H1 (cell line): Measurements from ENCODE around the gene CELSR1. TPM values are rescaled to one million over a fixed set of nuclear protein-coding genes. Genes with fewer than 3 reads are reported as not detected.

Experiments
- CTCF ChIA-PET: fragments of 300-600 bp; sonication (Branson Sonifier 250); formaldehyde crosslinking; loops from one replicate; lab custom pipeline; 2021; ENCODE audit not compliant: partially characterized antibody; lab: Charles Lee
- POLR2A ChIA-PET: fragments of 300-600 bp; sonication (Branson Sonifier 250); formaldehyde crosslinking; loops from one replicate; lab custom pipeline; 2021; ENCODE audit warnings: inconsistent platforms; ENCODE audit not compliant: partially characterized antibody; lab: Charles Lee
- DNase-seq, 2 experiments: peaks; one replicate each; pipeline versions ENCODE4 v3.0.0 to v3.0.0-alpha.2; 2010 to 2022; ENCODE audit warnings: low spot score in 2 of 2, low read depth in 1 of 2, mixed read lengths in 1 of 2
- FAIRE-seq: peaks from 2 replicates; lab custom pipeline; 2011; peaks lifted over from hg19 to GRCh38; lab: Jason Lieb, UNC
- H2AFZ ChIP-seq: 2 replicates; pipeline ENCODE4 v1.8.1; 2012; ENCODE audit warnings: low read length, inconsistent platforms
- H2AK5ac ChIP-seq: 2 replicates; pipeline ENCODE4 v1.6.1; 2013; ENCODE audit warnings: low read depth, low read length
- H2BK120ac ChIP-seq: replicated peaks from 2 replicates; pipeline ENCODE3; 2013; ENCODE audit warnings: low read depth, low read length, inconsistent platforms
- H2BK12ac ChIP-seq: 2 replicates; pipeline ENCODE4 v1.6.1; 2013; ENCODE audit warnings: low read depth, low read length
- H2BK15ac ChIP-seq: 2 replicates; pipeline ENCODE4 v1.6.1; 2013; ENCODE audit warnings: low read length
- H2BK20ac ChIP-seq: 2 replicates; pipeline ENCODE4 v1.6.1; 2013; ENCODE audit warnings: low read length
- H2BK5ac ChIP-seq: 2 replicates; pipeline ENCODE4 v1.6.1; 2013; ENCODE audit warnings: low read depth, low read length
- H3K14ac ChIP-seq: 2 replicates; pipeline ENCODE4 v1.6.1; 2013; ENCODE audit warnings: inconsistent platforms; ENCODE audit not compliant: insufficient read length
- H3K18ac ChIP-seq: 2 replicates; pipeline ENCODE4 v1.6.1; 2013; ENCODE audit warnings: low read length; ENCODE audit errors: extremely low read depth
- H3K23ac ChIP-seq: 2 replicates; pipeline ENCODE4 v1.6.1; 2013; ENCODE audit warnings: inconsistent platforms; ENCODE audit not compliant: insufficient read length
- H3K23me2 ChIP-seq: 2 replicates; pipeline ENCODE4 v1.6.1; 2013; ENCODE audit warnings: low read depth, low read length
- H3K27ac ChIP-seq: 2 replicates; pipeline ENCODE4 v1.6.1; 2011; ENCODE audit warnings: low read depth, low read length, inconsistent platforms
- H3K27me3 ChIP-seq, 4 experiments: replicated peaks in 1 of 4; 1 replicate in 1 of 4; 2 replicates in 3 of 4; pipeline versions ENCODE4 v1.6.1 to v1.8.1; 2011 to 2013; ENCODE audit warnings: low read length in 3 of 4, mild to moderate bottlenecking in 3 of 4, inconsistent platforms in 2 of 4, mixed read lengths in 2 of 4, moderate library complexity in 1 of 4; ENCODE audit not compliant: control insufficient read depth in 3 of 4, insufficient read depth in 3 of 4; ENCODE audit errors: extremely low read depth in 1 of 4
- H3K36me3 ChIP-seq, 4 experiments: 2 replicates each; pipeline versions ENCODE4 v1.6.1 to v1.8.1; 2011 to 2013; ENCODE audit warnings: mild to moderate bottlenecking in 4 of 4, low read length in 3 of 4, moderate library complexity in 2 of 4, control low read depth in 1 of 4, inconsistent platforms in 1 of 4; ENCODE audit not compliant: insufficient read depth in 4 of 4, control insufficient read depth in 2 of 4
- H3K4ac ChIP-seq: replicated peaks from 2 replicates; pipeline ENCODE3; 2013; ENCODE audit warnings: low read length, low read depth, mixed read lengths, inconsistent platforms; ENCODE audit not compliant: insufficient read length
- H3K4me1 ChIP-seq, 4 experiments: replicated peaks in 1 of 4; 1 replicate in 1 of 4; 2 replicates in 3 of 4; pipeline versions ENCODE4 v1.6.1 to v1.8.1; 2011 to 2013; ENCODE audit warnings: low read length in 3 of 4, inconsistent platforms in 2 of 4, mixed read lengths in 1 of 4; ENCODE audit not compliant: insufficient read depth in 4 of 4, control insufficient read depth in 3 of 4
- H3K4me2 ChIP-seq, 2 experiments: 2 replicates each; pipeline versions ENCODE4 v1.6.1 to v1.8.1; 2011 to 2013; ENCODE audit warnings: low read depth in 2 of 2, low read length in 2 of 2, control low read depth in 1 of 2, inconsistent platforms in 1 of 2, mild to moderate bottlenecking in 1 of 2; ENCODE audit not compliant: insufficient read depth in 1 of 2
- H3K4me3 ChIP-seq, 4 experiments: fragments of 200-600, 300-600 bp in 1 of 4; sonication (generic), shearing (Covaris generic), sonication (Bioruptor Twin) in 1 of 4; 2 replicates each; pipeline versions ENCODE4 v1.5.1 to v1.8.1; 2011 to 2016; ENCODE audit warnings: low read length in 4 of 4, low read depth in 3 of 4, control low read depth in 2 of 4, inconsistent platforms in 2 of 4, mild to moderate bottlenecking in 2 of 4, mixed read lengths in 1 of 4, moderate library complexity in 1 of 4; ENCODE audit not compliant: insufficient read depth in 2 of 4; ENCODE audit errors: extremely low read depth in 1 of 4
- H3K56ac ChIP-seq: replicated peaks from 2 replicates; pipeline ENCODE3; 2013; ENCODE audit warnings: low read depth, mild to moderate bottlenecking, mixed read lengths, low read length, inconsistent platforms; ENCODE audit not compliant: insufficient read length
- H3K79me1 ChIP-seq: 2 replicates; pipeline ENCODE4 v1.6.1; 2013; ENCODE audit warnings: low read depth, low read length, control low read depth
- H3K79me2 ChIP-seq, 2 experiments: 2 replicates each; pipeline versions ENCODE4 v1.6.1 to v1.8.1; 2012 to 2013; ENCODE audit warnings: low read length in 2 of 2, mild to moderate bottlenecking in 2 of 2, inconsistent platforms in 1 of 2; ENCODE audit not compliant: insufficient read depth in 2 of 2, control insufficient read depth in 1 of 2
- H3K9ac ChIP-seq, 4 experiments: replicated peaks in 1 of 4; 1 replicate in 1 of 4; 2 replicates in 3 of 4; pipeline versions ENCODE4 v1.6.1 to v1.8.1; 2011 to 2013; ENCODE audit warnings: low read depth in 3 of 4, low read length in 3 of 4, control low read depth in 2 of 4, mild to moderate bottlenecking in 2 of 4, moderate library complexity in 2 of 4, inconsistent platforms in 1 of 4; ENCODE audit errors: extremely low read depth in 1 of 4
- H3K9me3 ChIP-seq, 2 experiments: 2 replicates each; pipeline versions ENCODE4 v1.6.1 to v1.8.1; 2012 to 2013; ENCODE audit warnings: mild to moderate bottlenecking in 2 of 2, moderate library complexity in 2 of 2, control low read depth in 1 of 2, inconsistent platforms in 1 of 2, low read depth in 1 of 2, low read length in 1 of 2, mixed read lengths in 1 of 2; ENCODE audit not compliant: insufficient read depth in 2 of 2
- H4K20me1 ChIP-seq, 2 experiments: replicated peaks in 1 of 2; 2 replicates each; pipeline versions ENCODE3 to v1.8.1; 2011 to 2013; ENCODE audit warnings: inconsistent platforms in 2 of 2, low read length in 2 of 2, mild to moderate bottlenecking in 1 of 2; ENCODE audit not compliant: insufficient read depth in 2 of 2, control insufficient read depth in 1 of 2
- H4K5ac ChIP-seq: 2 replicates; pipeline ENCODE4 v1.6.1; 2013; ENCODE audit warnings: low read length, low read depth, mixed read lengths, inconsistent platforms; ENCODE audit not compliant: insufficient read length
- H4K8ac ChIP-seq: 2 replicates; pipeline ENCODE4 v1.8.0; 2013; ENCODE audit warnings: mild to moderate bottlenecking, moderate library complexity, low read length, inconsistent platforms; ENCODE audit not compliant: insufficient read depth; ENCODE audit errors: extremely low read depth
- H4K91ac ChIP-seq: replicated peaks from 2 replicates; pipeline ENCODE3; 2013; ENCODE audit warnings: low read length, mixed read lengths, inconsistent platforms; ENCODE audit not compliant: insufficient read length
- ATF3 ChIP-seq: IDR thresholded peaks from 2 replicates; pipeline ENCODE4 v1.6.1; 2011; ENCODE audit warnings: low read depth, mild to moderate bottlenecking, low read length; ENCODE audit not compliant: insufficient read depth
- RFX5 ChIP-seq: IDR thresholded peaks from 2 replicates; pipeline ENCODE4 v1.6.1; 2011; ENCODE audit warnings: low read depth, low read length, improper control_type of control experiment, borderline replicate concordance
- WGBS, 2 experiments: shearing (Covaris generic) in 1 of 2; methylation state at CpG; one replicate each; pipeline versions ENCODE4 v1.1.6 to v1.1.7; 2013 to 2015; ENCODE audit warnings: low lambda C conversion rate in 2 of 2, mixed read lengths in 2 of 2, inconsistent platforms in 1 of 2, low coverage in 1 of 2, missing lambda C conversion rate in 1 of 2; ENCODE audit not compliant: insufficient replicate concordance in 2 of 2, insufficient coverage in 1 of 2, insufficient read length in 1 of 2; ENCODE audit errors: extremely low coverage in 1 of 2, missing lambda C conversion rate in 1 of 2; 5-methylcytosine and 5-hydroxymethylcytosine counted together
- polyA plus RNA-seq, 7 experiments: library from polyadenylated mRNA; depleted of rRNA in 3 of 7; stranded (reverse) in 5 of 7; unstranded in 2 of 7; fragments of >200 nt in 5 of 7; fragments of 200-250 nt in 2 of 7; gene quantifications; 1 replicate in 5 of 7; 2 replicates in 1 of 7; 4 replicates in 1 of 7; pipeline versions ENCODE4 v1.2.1 to v1.2.3, GENCODE V29; 2011 to 2013; ENCODE audit warnings: missing spikeins in 2 of 7, mixed read lengths in 2 of 7
- total RNA-seq: library from RNA; stranded (reverse); fragmentation: NEBNext Ultra II Directional; extraction: Animal tissue kit (Norgen Biotek cat#: 25700); gene quantifications from 2 replicates; pipeline ENCODE4 v1.2.1, GENCODE V29; 2021

The CELSR1 gene
- total and polyA plus RNA-seq, 2 of the 8 experiments (the other 6 are each of a cell fraction or from before 2014, with no cell fraction given), result 9.0 to 12.4 TPM

- peaks cover 2 to 19% (median 10%) of the 10 kb centered on the region in 4 experiments; a peak in 4 of 8 replicates for H3K36me3 ChIP-seq
- no peak overlapping the region for H3K14ac ChIP-seq
- FAIRE-seq (no peak), DNase-seq (no peak)
- H2BK5ac ChIP-seq, result no peak overlapping the region
- H3K4me3 ChIP-seq, result no peak overlapping the region
- ChIA-PET CTCF (interaction anchor here (1.1 to 5.4 kb wide), 4 partner anchors 9 to 183 kb away, joined by 3 to 44 read pairs (median 6); no protein-coding TSS in a partner anchor), POLR2A (interaction anchor here (0.6 to 1.5 kb wide), 5 partner anchors 15 to 182 kb away, joined by 3 read pairs; no protein-coding TSS in a partner anchor)
- no peak overlapping the region for H3K27ac ChIP-seq
- no peak overlapping the region for H2BK120ac ChIP-seq
- 0 out of 2 replicates have a peak, but pooled peaks cover under 1% of the 10 kb centered on the region for H3K79me1 ChIP-seq
- no peak overlapping the region for H3K9ac ChIP-seq
- H3K4ac ChIP-seq, result no peak overlapping the region
- no peak overlapping the region for H2BK20ac ChIP-seq
- no peak overlapping the region; the same call in 1 of the 2 replicates for H4K8ac ChIP-seq
- no peaks in the 10 kb centered on the region for H3K79me2 ChIP-seq
- WGBS, 2 experiments, result 95% methylated on average over 6 of the region's 6 CpGs; no CpG with 5 or more reads in 1 of the 2 experiments
- H2BK15ac ChIP-seq, result no peak overlapping the region
- no peaks in the 10 kb centered on the region for H3K23me2 ChIP-seq
- H3K27me3 ChIP-seq, result no peaks in the 10 kb centered on the region
- no peak overlapping the region for H3K18ac ChIP-seq
- H2AFZ ChIP-seq, result no peak overlapping the region
- H2AK5ac ChIP-seq, result no peak overlapping the region
- no peak overlapping the region for H4K91ac ChIP-seq
- no peaks in the 10 kb centered on the region; a peak in 1 of 4 replicates for H3K9me3 ChIP-seq
- H4K5ac ChIP-seq, result no peak overlapping the region
- no peak overlapping the region for H3K4me2 ChIP-seq
- no peaks in the 10 kb centered on the region for H3K4me1 ChIP-seq
- peaks cover 7 to 10% of the 10 kb centered on the region in 2 experiments for H4K20me1 ChIP-seq
- H3K56ac ChIP-seq, result no peak overlapping the region
- H2BK12ac ChIP-seq, result no peak overlapping the region
- no peak overlapping the region for H3K23ac ChIP-seq
- TF ChIP-seq RFX5 (no peak), ATF3 (no peak)
Measured at GRCh38 chr22:46358766-46359165, 178.7 kb downstream of the CELSR1 start.
